Uterus (tissue), 4 donors: ENCODE data around the gene LRCOL1. TPM values are rescaled to one million over a fixed set of nuclear protein-coding genes. Genes with fewer than 3 reads are reported as not detected.
A peak's percentile ranks its signal among the peaks of the same experiment; 100 is the strongest.

Experiments used
- DNase-seq, 2 donors: peaks; one replicate each; pipeline ENCODE4 v3.0.0-alpha.2; 2019 to 2020
- H3K27ac ChIP-seq, 2 donors: fragments of 200-600 bp; sonication (generic); 1 replicate in 1 of 2; 2 replicates in 1 of 2; pipeline ENCODE4 v1.5.1; 2016 to 2018
- H3K27me3 ChIP-seq, 2 donors: fragments of 200-600 bp; sonication (generic); one replicate each; pipeline ENCODE4 v1.5.1; 2018 to 2019; ENCODE audit warnings: control low read depth in 1 of 2
- H3K36me3 ChIP-seq, 2 donors: fragments of 200-600 bp; sonication (generic); one replicate each; pipeline ENCODE4 v1.5.1; 2019; ENCODE audit warnings: control low read depth in 1 of 2
- H3K4me1 ChIP-seq, 2 donors: fragments of 200-600 bp; sonication (generic); one replicate each; pipeline ENCODE4 v1.5.1; 2018 to 2019; ENCODE audit warnings: control low read depth in 1 of 2
- H3K4me3 ChIP-seq, 2 donors: fragments of 200-600 bp; sonication (generic); 1 replicate in 1 of 2; 2 replicates in 1 of 2; pipeline ENCODE4 v1.5.1; 2018 to 2019; ENCODE audit warnings: mild to moderate bottlenecking in 1 of 2
- H3K9me3 ChIP-seq, 2 donors: fragments of 200-600 bp; sonication (generic); one replicate each; pipeline ENCODE4 v1.5.1; 2019; ENCODE audit warnings: control low read depth in 1 of 2
- CTCF ChIP-seq, 4 experiments: fragments of 200-600 bp in 2 of 4; fragments of 450-650 bp in 2 of 4; sonication (generic) in 2 of 4; IDR thresholded peaks; one replicate each; pipeline ENCODE4 v1.5.1; 2016 to 2019; ENCODE audit warnings: antibody characterized with exemption in 4 of 4, mild to moderate bottlenecking in 2 of 4, moderate library complexity in 1 of 4
- POLR2A ChIP-seq, 2 donors: fragments of 450-650 bp; IDR thresholded peaks; one replicate each; pipeline ENCODE4 v1.6.1; 2016; ENCODE audit warnings: antibody characterized with exemption in 2 of 2, mild to moderate bottlenecking in 1 of 2, moderate library complexity in 1 of 2
- intact Hi-C: fragments of 100-400 bp; cut with DNase I; formaldehyde crosslinking; loops from one replicate; pipeline ENCODE4 v1.15.1; 2023; ENCODE audit warnings: low total_unique reads
- total RNA-seq, 4 donors: library from RNA; depleted of rRNA in 3 of 4; stranded (reverse); fragments of >200 nt in 3 of 4; gene quantifications; one replicate each; pipeline versions ENCODE4 v1.1.0 to v1.2.4, GENCODE V29; 2014 to 2023
- donor health status: DM: yes; HTN: yes; CAD: no.

Gene LRCOL1
- total RNA-seq, 4 donors from 2014 or later: 0.79 to 7.1 (median 1.5) TPM; not detected in 1

- Histone ChIP-seq H3K9me3 (no peaks in the 10 kb centered on the region), H3K27me3 (peaks cover 5 to 9% of the 10 kb centered on the region in 2 donors), H3K4me3 (no peak overlapping the region), H3K36me3 (no peaks in the 10 kb centered on the region), H3K4me1 (peaks cover 9 to 11% of the 10 kb centered on the region in 2 donors), H3K27ac (peak overlapping the region; percentile 1 to 26)
- TF ChIP-seq CTCF (IDR thresholded peaks at IDR 0.05): no peak
- TF ChIP-seq POLR2A (IDR thresholded peaks at IDR 0.05): no peak
- intact Hi-C loops: no loop called here
- no peak for DNase-seq
These were observed 12.9 kb upstream of the LRCOL1 start for GRCh38 chr12:132623072-132623869.

- Histone ChIP-seq H3K27ac (peak overlapping the region; percentile 25 to 26), H3K36me3 (no peaks in the 10 kb centered on the region), H3K4me3 (peak overlapping the region in 1 of 2 donors; percentile 17), H3K27me3 (peaks cover 12 to 15% of the 10 kb centered on the region in 2 donors), H3K9me3 (peaks cover 0 to 3% of the 10 kb centered on the region in 2 donors), H3K4me1 (peaks cover 9 to 13% of the 10 kb centered on the region in 2 donors)
- TF ChIP-seq CTCF (IDR thresholded peaks at IDR 0.05) (no peak), POLR2A (IDR thresholded peaks at IDR 0.05) (no peak)
- peak; percentile 74 to 78 for DNase-seq
- intact Hi-C loops: no loop called here
These were observed 12.2 kb upstream of the LRCOL1 start for GRCh38 chr12:132622437-132623071.

- Histone ChIP-seq H3K9me3 (peaks cover 0 to 10% of the 10 kb centered on the region in 2 donors), H3K4me1 (peaks cover 9 to 13% of the 10 kb centered on the region in 2 donors), H3K4me3 (no peak overlapping the region), H3K27me3 (peaks cover 18 to 19% of the 10 kb centered on the region in 2 donors), H3K36me3 (no peaks in the 10 kb centered on the region), H3K27ac (peak overlapping the region in 1 of 2 donors; percentile 25)
- intact Hi-C loops: no loop called here
- DNase-seq: no peak
- TF ChIP-seq POLR2A (IDR thresholded peaks at IDR 0.05) (no peak), CTCF (IDR thresholded peaks at IDR 0.05) (no peak)
These were observed 11.5 kb upstream of the LRCOL1 start for GRCh38 chr12:132621657-132622435.

GRCh38 chr12:132620899-132621656 is 10.7 kb upstream of the LRCOL1 start:
- Histone ChIP-seq H3K4me1 (peaks cover 9 to 13% of the 10 kb centered on the region in 2 donors), H3K9me3 (peaks cover 0 to 18% of the 10 kb centered on the region in 2 donors), H3K4me3 (no peak overlapping the region), H3K27ac (no peak overlapping the region), H3K36me3 (no peaks in the 10 kb centered on the region), H3K27me3 (peaks cover 18 to 27% of the 10 kb centered on the region in 2 donors)
- intact Hi-C loops: no loop called here
- DNase-seq: no peak
- no peak for TF ChIP-seq CTCF (IDR thresholded peaks at IDR 0.05)
- no peak for TF ChIP-seq POLR2A (IDR thresholded peaks at IDR 0.05)
